HG02571 (cell line): ENCODE data around the gene CCDC106.

Experiments used
- ATAC-seq: cut with Tn5 transposase; IDR thresholded peaks from one replicate; pipeline ENCODE4 v1.9.1; 2021; ENCODE audit warnings: mild to moderate bottlenecking, moderate library complexity; ENCODE audit not compliant: unreplicated experiment

Gene CCDC106

GRCh38 chr19:55693336-55693974, 45.4 kb downstream of the CCDC106 start:
- ATAC-seq = no peak

- no peak for ATAC-seq
These were observed 46.2 kb downstream of the CCDC106 start for GRCh38 chr19:55694241-55694655.

GRCh38 chr19:55694656-55695491, 46.9 kb downstream of the CCDC106 start:
- no peak for ATAC-seq

- no peak for ATAC-seq
These were observed 47.7 kb downstream of the CCDC106 start for GRCh38 chr19:55695511-55696290.

- ATAC-seq = no peak
These were observed 48.5 kb downstream of the CCDC106 start for GRCh38 chr19:55696301-55697068.

- no peak for ATAC-seq
These were observed 49.0 kb downstream of the CCDC106 start for GRCh38 chr19:55697069-55697440.

GRCh38 chr19:55697698-55698097, 49.7 kb downstream of the CCDC106 start:
- no peak for ATAC-seq

GRCh38 chr19:55698256-55698655, 50.2 kb downstream of the CCDC106 start:
- no peak for ATAC-seq

- ATAC-seq = no peak
These were observed 51.2 kb downstream of the CCDC106 start for GRCh38 chr19:55699221-55699620.

GRCh38 chr19:55700813-55701212, 52.8 kb downstream of the CCDC106 start:
- no peak for ATAC-seq

- no peak for ATAC-seq
These were observed 54.2 kb downstream of the CCDC106 start for GRCh38 chr19:55702131-55702627.
